Measurements from ENCODE around the gene METRNL. TPM values are rescaled to one million over a fixed set of nuclear protein-coding genes. Genes with fewer than 3 reads are reported as not detected.
"Not testable (repeated sequence)": the region's sequence is repeated elsewhere in the genome, so short reads cannot be mapped to it uniquely, and the experiment has no call there.

Gene METRNL
- total RNA-seq, 1 donor from 2014 or later, result 22.3 TPM

DNA sequence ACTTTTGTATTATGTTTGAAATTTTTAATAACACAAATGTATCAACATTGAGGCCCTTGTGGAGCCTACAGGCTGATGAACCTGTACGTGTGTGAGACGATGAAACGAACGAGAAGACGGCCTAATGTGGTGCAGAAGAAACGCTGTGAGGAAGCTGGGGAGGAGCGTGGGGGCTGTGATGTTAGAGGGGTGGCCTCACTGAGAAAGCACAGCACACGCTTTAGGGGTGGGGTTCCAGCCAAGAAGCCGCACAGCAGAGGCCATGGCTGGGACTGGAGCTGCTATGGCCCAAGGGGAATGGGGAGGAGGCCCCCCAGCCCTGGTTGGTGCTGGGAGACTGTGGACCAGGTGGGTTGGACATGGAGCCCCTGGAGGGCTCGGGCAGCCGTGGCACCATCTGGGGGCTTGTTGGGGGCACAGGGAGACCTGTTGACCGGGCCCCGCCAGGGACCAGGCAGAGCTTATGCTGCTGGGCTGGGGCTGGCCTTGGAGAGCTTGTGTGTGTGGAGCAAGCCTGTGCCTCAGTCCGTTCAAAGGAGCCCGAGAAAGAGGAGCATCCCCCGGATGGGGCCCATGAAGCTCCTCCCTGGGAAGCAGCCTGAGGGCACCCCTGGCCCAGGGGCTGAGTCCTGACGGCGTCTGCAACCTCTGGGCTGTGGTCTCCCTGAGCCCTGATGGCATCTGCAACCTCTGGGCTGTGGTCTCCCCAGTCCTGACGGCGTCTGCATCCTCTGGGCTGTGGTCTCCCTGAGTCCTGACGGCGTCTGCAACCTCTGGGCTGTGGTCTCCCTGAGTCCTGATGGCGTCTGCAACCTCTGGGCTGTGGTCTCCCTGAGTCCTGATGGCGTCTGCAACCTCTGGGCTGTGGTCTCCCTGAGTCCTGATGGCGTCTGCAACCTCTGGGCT is 44.7 kb downstream of the METRNL start:
- DNase-seq, result no peak

DNA sequence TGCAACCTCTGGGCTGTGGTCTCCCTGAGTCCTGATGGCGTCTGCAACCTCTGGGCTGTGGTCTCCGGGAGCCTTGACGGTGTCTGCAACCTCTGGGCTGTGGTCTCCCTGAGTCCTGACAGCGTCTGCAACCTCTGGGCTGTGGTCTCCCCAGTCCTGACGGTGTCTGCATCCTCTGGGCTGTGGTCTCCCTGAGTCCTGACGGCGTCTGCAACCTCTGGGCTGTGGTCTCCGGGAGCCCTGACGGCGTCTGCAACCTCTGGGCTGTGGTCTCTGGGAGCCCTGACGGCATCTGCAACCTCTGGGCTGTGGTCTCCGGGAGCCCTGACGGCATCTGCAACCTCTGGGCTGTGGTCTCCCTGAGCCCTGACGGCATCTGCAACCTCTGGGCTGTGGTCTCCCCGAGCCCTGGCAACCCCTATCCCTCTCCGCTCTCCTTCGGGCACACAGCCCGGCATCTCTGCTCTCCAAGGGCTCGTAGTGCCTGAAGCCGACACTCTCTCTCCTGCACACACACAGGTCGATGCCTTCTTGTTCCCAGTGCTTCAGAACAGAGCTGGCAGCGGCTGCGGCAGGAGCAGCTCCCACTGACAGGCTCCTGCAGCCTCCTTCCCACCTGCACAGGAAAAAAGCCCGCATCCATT is 45.6 kb downstream of the METRNL start:
- DNase-seq, result no peak

DNA sequence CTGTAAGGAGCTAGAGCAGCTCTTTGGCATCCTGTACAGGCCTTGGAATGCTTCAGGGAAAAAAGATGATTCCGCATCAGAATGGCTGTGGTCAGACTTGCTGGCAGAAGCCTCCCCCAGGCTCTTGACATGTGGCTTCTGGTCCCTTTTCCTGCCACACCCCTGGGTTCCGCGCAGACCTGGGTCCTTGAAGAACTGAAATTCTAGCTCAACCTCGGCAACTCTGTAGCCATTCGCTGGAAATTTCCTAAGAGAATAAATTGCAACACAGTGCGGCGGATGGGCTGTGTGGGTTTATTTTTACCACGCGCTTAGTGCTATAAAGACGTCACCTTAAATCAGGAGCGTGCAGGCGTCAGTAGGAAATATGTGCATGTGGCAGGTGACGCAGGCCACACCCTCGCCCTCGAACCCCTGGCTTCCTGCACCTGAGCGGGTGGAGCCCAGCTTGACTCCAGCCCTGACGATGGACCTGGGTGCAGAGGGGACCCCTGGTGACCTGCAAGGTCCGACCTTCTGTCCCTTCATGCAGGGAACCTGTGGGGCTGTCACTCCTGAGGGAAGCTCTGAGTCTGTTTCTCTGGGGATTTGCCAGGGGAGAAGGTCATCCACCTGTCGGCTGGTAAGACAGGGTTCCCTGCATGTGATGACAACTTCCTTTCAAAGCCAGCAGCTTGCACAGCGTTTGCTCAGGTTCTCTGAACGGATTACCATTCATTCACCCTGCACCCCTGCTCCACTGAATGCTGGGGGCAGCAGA is 46.3 kb downstream of the METRNL start:
- DNase-seq, result no peak

DNA sequence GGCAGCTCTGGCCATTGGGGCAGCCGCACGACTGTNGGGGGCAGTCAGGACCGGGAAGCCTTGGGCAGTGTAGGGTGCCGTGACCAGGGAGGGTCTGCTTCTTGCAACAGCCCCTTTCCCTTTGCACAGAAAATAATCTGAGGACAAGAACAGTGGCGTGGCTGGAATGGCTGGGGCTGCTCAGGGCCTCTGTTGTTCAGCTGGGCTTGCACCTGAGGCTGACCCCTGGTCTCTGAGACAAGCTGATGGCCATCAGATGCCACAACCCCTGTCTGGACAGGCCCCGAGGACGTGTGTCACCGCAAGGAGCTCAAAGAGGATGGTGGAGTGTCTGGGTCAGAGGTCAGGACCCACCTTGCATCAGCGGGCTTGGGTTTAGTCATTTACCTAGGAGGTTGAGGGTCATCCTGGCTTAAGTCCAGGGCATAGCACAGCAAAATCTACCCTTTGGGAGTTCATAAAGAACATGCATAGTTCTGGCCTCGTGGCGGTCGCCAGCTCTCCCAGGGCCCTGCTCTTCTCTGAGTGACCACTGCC is 46.9 kb downstream of the METRNL start:
- no peak for DNase-seq

DNA sequence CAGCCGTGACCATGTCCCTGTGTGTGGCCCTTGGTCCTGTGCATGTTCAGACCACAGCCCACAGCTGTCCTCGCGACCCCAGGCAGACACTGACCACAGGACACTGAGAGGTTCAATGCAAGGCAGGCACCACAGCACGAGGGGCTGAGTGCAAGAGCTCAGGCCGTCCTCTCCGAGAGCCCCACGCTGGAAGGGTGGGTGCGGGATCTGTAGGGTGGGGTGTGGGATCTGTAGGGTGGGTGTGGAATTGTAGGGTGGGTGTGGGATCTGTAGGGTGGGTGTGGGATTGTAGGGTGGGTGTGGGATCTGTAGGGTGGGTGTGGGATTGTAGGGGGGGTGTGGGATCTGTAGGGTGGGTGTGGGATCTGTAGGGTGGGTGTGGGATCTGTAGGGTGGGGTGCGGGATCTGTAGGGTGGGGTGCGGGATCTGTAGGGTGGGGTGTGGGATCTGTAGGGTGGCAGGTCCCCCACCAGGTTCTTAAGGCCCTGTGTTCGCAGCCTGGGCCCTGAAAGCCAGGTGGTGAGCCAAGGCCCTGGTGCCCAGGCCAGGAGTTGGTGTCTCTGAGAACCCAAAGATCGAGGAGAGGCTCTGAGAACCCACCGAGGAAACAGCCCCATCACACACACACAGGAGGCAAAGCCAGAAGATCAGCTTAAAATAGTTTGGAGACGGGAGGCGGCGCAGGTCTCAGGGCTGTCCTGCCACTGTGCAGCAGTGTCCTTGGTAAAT is 48.2 kb downstream of the METRNL start:
- no peak for DNase-seq

DNA sequence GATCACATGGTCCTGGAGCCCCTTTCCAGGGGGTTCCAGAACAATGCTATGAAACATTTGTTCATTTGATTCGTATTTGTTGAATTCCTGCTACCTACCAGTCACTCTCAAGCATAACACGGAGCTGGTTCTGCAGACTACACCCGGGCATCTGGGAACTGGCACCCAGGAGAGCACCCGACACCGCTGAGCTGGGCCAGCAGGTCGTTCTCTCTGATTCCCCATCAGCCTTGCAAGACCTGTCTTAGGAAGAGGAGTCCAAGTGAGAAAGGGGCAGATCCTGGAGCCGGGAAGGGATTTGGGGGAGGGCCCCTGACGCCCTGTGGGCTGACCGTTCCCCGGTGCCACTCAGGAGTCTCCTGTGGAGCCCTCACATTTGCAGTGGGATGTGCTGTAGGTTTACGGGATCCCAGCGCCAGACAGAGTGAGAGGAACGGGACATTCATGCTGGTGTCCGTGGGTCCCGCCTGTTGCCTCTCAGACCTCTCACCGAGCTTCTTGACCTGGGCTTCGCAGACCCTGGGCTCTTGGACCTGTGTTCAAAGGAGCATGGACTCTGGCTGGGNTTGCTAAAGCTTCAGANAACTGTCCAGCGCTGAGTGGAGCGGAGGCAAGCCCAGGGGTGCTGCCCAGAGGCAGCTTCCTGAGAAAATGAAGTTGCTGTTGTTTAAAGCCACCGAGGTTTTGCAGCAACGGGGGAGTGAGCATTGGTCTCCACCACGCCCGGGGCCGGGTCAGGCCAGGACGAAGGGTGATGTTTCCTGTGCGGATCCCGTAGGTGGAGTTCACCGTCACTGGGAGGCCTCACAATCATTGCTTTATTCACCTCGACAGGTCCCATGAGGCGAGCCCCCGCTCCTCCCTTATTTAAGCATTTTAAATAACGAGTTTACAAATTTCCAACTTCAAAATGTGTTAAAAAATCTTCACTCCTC is 49.2 kb downstream of the METRNL start:
- no peak for DNase-seq

DNA sequence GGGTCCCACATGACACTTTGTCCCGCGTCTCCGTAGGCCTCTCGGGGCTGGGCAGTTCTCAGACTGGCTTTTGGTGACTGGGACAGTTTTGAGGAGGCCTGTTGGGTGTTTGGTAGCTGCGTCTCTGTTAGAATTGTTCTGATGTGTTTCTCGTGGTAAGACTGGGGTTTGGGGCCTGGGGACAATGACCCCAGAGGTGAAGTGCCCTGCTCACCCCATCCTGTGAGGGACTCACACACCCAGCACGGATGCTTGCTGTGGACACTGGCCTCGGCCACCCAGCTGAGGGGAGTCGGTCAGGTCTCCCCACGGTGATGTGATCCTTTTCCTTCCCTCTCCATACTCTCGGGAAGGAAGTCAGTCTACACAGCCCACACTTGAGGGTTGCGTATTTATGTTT is 50.3 kb downstream of the METRNL start:
- no peak for DNase-seq

DNA sequence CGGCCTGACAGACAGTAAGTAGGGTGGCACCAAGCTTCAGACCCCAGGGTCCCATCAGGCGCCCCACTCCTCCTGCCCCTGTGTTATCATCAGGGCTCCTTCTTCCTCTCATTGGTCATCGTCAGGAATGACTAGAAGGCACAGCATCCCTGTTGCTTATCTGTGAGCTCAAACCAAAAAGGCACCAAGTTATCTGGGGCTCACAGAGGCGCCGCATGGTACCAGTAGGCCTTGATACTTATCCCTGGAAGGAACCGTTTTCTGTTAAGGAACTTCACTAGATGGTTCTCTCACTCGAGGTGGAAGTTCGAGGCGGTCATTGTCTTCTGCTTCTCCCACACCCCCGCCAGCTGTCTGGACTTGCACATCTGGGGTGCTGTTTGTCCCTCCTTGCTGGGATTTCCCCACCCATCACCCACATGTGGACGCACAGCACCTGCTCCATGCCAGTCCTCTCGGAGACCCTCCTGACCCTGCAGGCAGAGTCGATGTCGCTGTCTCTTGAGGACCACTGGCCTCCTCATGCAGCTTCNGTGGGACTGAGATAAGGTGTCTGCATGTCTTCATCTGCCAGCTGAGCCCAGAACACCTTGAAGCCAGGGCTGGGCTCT is 52.1 kb downstream of the METRNL start:
- DNase-seq, result no peak

DNA sequence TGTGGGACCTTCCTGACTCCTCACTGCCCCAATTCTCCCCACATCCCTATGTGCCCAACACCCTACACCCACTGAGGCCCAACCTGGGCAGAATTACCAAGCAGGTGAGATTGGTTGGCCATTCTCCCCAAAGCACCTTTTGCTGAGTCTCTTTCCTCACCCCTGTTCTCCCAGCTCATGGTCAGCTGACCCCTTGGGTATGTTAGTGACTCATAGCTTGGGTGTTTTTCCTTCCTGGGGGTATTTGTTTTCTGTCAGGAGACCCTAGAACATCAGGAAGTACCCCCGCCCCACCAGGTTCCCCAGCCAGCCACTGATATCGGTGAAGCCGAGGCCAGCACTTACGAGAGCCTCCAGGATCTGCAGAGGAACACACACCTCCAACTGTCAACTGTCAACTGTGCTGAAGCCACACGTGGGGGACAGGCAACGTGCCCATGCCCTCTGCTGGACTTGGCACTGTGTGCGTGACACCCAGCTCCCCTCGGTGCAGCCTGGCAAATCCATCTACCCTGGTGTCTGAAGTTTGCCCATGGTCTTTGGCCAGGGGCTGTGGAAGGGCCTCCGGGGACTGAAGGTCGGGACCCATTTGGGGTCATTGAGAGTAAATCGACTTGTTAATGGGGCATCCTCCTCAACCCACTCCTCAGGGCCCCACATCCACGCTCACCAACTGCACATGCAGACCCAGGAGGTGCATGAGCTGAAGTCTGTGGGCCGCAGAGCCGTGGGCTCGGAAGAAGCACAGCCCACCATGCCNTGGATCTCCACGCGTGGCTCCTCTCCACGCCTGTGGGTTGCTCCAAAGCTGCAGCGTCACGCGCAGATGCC is 53.1 kb downstream of the METRNL start:
- no peak for DNase-seq

DNA sequence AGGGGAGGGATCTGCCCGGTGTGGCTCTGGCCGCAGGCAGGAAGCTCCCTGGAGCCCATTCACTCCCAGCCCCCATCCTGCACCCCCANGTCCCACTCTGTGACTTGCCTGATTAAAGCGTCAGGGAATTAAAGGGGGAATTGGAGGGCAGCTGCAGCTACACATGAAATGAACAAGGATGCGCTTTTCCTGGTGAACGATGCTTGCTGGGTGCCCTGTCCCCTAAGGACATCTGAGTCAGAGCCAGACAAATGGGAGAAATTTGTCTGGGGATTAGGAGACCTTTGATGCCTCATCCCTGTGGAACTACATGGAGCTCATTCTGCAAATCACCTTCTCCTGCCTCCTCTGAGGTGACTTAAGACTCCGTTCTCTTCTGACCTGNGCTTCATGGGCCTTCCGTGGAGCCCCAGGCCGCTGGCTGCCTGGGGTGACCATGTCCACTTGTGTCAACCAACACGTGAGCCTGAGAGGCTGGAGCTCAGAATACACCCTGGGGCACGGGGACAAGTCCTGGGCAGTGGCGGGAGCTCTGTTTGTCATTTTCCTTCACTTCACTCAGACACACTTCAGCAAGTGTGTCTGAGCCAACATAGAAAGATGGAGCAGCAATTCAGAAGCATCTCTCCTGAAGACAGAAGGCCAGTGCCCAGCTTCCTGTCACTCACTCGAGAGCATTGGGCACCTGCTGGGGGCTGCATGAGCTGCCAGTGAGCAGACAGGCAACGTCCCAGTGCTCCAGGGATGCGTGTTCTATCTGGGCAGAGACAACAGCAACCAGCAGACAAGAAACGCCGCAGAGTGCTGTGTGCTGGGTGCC is 54.1 kb downstream of the METRNL start:
- no peak for DNase-seq

DNA sequence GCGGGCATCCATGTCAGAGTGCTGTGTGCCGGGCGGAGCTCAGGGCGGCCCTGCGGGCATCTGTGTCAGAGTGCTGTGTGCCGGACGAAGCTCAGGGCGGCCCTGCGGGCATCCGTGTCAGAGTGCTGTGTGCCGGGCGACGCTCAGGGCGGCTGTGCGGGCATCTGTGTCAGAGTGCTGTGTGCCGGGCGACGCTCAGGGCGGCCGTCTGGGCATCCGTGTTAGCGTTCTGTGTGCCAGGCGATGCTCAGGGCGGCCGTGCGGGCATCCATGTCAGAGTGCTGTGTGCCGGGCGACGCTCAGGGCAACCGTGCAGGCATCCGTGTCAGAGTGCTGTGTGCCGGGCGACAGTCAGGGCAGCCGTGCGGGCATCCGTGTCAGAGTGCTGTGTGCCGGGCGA is 55.0 kb downstream of the METRNL start:
- DNase-seq, result not testable (repeated sequence)

DNA sequence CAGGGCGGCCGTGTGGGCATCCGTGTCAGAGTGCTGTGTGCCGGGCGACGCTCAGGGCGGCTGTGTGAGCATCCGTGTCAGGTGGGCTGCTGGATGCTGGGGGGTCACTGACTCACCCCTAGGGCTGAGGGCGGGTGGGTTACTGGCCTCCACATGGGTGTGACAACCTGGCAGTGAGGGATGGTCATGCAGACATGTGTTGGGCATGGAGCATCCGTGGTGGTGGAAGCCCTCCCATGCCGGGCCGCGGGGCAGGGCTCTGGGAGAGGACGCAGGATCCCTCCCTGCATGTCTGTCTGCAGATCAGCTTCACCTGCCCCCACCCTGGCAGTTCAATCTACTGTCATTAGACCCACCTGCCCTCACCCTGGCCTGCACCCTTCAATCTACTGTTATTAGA is 56.3 kb downstream of the METRNL start:
- no peak for DNase-seq

DNA sequence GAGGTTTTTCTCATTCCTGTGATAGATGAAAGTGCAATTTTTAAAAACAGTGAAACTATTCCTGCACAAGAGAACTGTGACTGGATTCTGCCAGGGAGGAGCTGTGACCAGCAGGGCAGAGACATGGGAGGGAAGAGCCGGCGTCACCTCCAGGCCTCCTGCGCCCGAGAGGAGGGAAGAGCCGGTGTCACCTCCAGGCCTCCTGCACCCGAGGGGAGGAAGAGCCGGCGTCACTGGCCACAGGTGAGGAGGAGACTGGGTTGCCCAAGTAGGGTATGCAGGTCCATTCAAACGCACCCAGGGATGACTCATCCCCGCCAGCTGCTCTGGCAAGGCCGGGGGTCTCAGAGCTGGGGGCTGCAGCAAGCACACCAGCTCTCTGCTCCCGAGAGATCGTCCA is 56.7 kb downstream of the METRNL start:
- no peak for DNase-seq

DNA sequence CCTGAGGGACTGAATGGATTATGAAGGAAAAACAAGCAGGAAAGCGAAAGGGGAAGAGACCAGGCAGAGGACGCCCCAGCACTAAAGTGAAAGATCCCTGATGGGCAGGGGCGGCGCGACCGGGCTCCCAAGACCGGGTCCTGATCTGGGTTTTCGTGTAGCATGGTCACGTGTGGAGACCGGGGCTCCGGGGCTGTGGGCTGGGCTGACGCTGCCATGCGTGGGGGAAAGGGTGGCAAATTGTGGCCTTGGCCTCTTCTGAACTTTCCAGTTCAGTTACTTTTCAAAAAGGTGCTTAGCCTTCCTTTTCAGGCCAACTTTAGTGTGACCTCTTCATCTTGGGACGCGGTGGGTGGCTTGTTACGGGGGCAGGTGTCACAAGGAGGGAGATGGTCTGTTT is 57.5 kb downstream of the METRNL start:
- DNase-seq, result no peak

DNA sequence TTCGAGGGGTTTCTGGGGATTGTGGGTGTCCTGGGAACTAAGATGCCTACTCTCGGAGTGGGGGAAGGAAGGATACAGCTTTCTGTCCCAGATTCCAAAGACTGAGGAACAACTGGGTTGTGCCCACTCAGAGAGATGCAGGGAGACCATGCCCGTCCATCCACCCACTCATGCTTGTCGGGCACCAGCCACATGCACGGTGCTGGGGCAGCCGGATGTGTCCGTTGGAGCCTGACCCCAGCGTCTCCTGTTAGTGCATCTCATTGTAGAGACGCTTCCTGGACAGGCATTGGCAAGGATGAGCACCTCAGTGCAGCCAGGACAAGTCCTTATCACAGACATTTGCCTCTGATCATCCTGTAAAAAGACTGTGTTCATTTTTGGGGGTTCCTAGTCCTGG is 58.1 kb downstream of the METRNL start:
- DNase-seq, result no peak

DNA sequence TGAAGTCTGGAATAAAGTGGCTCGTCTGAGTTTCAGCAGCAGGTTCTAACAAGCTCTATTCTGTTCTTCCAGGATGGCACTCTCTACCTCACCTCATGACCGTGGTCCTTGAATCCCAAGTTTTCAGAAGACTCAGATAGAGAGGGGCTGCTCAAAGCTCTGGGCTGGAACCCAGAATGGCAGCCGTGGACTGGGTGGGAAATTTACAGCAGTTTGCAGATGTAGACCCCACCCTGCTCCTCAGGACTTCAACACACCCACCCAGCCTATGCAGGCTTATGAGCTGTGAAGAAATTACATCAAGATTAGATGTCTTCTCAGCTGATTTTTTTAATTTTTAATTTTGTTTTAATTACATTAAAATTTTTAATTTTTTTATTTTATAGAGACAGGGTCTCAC is 59.4 kb downstream of the METRNL start:
- no peak for DNase-seq

DNA sequence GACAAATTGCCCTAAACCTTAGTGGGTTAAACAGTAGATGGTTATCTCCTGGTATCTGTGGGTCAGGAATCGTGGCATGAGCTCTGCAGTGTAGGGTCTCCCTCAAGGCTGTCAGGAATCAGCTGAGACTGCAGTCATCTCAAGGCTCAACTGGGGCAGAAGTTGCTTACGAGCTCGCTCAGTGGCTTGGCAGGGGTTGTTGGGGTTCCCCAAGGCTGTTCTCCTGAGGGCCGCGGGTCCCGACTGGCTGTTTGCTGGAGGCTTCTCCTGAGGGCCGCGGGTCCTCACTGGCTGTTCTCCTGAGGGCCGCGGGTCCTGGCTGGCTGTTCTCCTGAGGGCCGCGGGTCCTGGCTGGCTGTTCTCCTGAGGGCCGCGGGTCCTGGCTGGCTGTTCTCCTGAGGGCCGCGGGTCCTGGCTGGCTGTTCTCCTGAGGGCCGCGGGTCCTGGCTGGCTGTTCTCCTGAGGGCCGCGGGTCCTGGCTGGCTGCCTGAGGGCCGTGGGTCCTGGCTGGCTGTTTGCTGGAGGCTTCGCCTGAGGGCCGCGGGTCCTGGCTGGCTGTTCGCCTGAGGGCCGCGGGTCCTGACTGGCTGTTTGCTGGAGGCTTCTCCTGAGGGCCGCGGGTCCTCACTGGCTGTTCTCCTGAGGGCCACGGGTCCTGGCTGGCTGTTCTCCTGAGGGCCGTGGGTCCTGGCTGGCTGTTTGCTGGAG is 60.3 kb downstream of the METRNL start:
- not testable (repeated sequence) for DNase-seq

DNA sequence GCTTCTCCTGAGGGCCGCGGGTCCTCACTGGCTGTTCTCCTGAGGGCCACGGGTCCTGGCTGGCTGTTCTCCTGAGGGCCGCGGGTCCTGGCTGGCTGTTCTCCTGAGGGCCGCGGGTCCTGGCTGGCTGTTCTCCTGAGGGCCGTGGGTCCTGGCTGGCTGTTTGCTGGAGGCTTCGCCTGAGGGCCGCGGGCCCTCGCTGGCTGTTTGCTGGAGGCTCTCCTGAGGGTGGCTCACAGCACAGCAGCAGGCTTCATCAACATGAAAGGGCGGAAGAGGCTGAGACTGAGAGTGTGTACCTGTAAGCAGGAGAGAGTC is 60.8 kb downstream of the METRNL start:
- DNase-seq, result not testable (repeated sequence)

All from occipital lobe (tissue), 2 donors.